Midbrain (tissue), 1 donor: ENCODE results near the gene SLC25A11.

Experiments used
- DNase-seq: peaks from one replicate; lab custom pipeline; 2025; lab: John Stamatoyannopoulos, UW

The SLC25A11 gene

DNA sequence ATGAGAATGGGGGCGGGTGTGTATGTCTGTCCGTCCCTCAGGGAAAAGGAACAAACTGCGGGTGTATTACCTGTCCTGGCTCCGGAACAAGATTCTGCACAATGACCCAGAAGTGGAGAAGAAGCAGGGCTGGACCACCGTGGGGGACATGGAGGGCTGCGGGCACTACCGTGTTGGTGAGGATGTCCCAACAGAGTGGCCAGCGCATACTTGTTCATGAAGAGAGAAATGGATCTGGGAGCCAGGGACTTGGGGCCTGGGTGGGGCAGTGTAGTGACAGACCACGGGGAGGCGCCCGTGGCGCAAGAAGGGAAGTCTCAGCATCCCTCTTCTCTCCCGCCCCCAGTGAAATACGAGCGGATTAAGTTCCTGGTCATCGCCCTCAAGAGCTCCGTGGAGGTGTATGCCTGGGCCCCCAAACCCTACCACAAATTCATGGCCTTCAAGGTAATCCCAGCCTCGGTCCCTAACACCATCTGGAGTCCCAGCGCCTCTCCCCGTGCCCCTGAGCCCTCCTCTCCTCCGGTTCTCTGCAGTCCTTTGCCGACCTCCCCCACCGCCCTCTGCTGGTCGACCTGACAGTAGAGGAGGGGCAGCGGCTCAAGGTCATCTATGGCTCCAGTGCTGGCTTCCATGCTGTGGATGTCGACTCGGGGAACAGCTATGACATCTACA, 44.1 kb downstream of the SLC25A11 start:
- no peak for DNase-seq

DNA sequence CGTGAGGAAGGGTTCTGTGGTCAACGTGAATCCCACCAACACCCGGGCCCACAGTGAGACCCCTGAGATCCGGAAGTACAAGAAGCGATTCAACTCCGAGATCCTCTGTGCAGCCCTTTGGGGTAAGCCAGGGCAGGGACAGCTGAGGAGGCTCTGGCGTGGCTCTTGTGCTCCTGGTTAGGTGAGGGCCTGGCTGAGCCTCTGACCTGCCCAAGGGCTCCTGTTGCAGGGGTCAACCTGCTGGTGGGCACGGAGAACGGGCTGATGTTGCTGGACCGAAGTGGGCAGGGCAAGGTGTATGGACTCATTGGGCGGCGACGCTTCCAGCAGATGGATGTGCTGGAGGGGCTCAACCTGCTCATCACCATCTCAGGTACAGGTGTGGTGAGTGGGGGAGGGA, 44.7 kb downstream of the SLC25A11 start:
- DNase-seq = no peak

DNA sequence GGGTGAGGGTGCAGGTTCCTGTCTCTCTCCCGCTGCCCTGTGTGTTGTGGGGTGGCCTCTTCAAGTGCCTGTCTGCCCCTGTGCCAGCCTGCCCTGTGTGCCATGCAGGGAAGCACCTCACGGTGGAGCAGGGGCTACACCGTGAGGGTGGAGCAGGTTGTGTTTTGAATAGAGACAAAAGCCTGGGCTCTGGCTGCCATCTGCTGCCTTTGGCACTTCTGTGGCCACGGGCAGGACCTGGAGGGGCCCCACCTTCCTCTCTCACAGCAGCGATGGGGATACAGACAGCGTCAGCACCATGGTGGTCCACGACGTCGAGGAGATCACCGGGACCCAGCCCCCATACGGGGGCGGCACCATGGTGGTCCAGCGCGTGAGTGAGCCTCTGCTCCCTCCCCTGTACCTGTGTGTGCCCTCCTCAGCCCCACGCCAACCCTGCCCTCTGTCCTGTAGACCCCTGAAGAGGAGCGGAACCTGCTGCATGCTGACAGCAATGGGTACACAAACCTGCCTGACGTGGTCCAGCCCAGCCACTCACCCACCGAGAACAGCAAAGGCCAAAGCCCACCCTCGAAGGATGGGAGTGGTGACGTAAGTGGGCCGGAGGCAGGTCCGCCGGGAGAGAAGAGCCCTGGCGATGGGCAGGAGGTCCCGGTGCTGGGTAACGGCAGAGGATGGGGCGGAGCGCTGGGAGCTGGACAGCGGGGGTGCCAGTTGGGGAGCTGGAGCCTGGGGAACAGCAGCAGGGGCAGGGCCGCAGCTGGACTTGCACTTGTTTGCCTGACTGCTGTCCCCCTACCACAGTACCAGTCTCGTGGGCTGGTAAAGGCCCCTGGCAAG, 45.9 kb downstream of the SLC25A11 start:
- no peak for DNase-seq

DNA sequence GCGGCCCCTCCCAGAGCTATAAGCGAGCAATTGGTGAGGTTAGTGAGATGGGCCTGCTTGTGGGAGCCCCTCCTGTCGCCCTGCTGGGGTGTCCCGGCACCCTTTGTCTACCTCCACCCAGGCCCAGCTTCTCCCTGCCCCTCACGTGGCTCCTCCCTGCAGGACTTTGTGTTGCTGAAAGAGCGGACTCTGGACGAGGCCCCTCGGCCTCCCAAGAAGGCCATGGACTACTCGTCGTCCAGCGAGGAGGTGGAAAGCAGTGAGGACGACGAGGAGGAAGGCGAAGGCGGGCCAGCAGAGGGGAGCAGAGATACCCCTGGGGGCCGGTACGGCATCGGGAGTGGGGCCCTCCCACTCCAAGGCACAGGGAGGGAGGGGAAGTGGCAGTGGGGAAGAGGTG, 46.6 kb downstream of the SLC25A11 start:
- DNase-seq = no peak

DNA sequence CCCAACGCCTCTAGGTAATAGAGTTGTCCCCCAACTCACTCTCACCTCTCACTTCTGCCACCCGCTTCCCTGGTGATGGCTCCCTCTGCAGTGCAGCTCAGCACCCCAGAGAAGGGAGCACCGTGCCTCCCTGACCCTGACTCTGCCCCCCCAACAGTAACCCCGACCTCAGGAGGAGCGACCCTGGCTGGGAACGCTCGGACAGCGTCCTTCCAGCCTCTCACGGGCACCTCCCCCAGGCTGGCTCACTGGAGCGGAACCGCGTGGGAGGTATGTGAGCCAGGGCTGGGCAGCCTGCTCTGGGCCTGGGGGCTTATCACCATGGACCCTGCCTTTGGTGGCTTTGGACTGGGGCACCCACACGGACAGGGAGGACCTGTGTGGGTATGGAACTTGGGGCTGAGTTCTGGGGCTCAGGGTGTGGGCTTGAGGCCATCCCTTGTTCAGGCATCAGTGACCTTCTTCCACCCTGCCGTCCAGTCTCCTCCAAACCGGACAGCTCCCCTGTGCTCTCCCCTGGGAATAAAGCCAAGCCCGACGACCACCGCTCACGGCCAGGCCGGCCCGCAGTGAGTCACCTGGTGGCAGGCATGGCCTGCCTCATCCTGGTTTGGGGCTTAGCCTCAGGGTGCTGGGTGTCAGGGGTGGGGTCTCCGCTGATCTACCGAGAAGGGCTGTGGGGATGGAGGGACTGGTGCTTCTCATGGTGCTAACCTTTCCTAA, 47.2 kb downstream of the SLC25A11 start:
- DNase-seq = no peak

DNA sequence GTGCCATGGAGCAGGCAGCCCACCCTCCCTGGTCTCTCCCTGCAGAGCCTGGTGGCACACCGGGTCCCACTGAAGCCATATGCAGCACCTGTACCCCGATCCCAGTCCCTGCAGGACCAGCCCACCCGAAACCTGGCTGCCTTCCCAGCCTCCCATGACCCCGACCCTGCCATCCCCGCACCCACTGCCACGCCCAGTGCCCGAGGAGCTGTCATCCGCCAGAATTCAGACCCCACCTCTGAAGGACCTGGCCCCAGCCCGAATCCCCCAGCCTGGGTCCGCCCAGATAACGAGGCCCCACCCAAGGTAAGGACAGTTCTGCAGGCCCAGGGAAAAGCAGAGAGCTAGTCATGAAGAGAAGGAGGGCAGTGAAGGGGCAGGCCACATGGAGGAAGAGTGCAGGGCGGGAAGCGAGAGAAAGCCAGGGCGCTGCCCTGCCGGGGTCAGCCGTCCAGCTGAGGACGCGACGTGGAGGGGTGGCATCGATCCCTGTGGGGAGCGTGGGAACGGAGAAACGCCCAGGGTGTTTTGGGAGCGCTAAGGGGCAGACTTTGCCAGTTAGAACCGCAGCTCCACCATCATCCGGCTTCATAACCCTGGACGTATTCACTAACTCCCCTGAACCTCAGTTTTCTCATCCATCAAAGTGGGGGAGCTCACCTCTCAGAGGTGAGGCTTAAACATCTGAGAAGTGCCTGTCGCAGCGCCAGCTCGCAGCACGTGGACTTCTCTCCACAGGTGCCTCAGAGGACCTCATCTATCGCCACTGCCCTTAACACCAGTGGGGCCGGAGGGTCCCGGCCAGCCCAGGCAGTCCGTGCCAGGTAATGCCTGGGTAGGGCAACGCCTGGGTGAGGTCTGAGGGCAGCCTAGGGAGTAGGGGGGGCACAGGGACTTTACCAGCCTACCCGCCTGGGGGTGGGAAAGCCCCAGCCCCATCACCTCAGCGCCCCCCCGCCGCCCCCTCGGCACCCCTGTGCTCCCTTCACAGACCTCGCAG, 48.1 kb downstream of the SLC25A11 start:
- DNase-seq = no peak

DNA sequence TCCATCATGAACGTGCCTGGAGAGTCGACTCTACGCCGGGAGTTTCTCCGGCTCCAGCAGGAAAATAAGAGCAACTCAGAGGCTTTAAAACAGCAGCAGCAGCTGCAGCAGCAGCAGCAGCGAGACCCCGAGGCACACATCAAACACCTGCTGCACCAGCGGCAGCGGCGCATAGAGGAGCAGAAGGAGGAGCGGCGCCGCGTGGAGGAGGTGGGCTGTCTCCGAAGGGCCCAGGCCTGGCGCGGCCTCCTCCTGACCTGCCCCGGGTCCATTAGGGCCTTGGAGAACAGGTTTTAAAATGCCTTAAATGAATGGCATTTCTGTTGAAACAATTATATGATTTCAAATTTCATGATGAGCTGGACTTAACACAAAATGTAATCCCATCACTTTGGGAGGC, 52.3 kb downstream of the SLC25A11 start:
- DNase-seq = no peak
